Jurkat, Clone E6-1 (cell line): ENCODE results near the gene MBD3L2B. TPM values are rescaled to one million over a fixed set of nuclear protein-coding genes. Genes with fewer than 3 reads are reported as not detected.
"Not testable (repeated sequence)": the region's sequence is repeated elsewhere in the genome, so short reads cannot be mapped to it uniquely, and the experiment has no call there.

Experiments used
- DNase-seq: peaks from one replicate; pipeline ENCODE4 v3.0.0-alpha.2; 2011; ENCODE audit warnings: low read depth, low spot score
- H3K4me3 ChIP-seq: 2 replicates; pipeline ENCODE4 v1.5.1; 2011; ENCODE audit warnings: mild to moderate bottlenecking, low read length, control low read depth, moderate library complexity
- polyA plus RNA-seq: library from polyadenylated mRNA; unstranded; fragments of >200 nt; gene quantifications from one replicate; pipeline ENCODE4 v1.2.1, GENCODE V29; 2012; ENCODE audit warnings: missing spikeins; ENCODE audit not compliant: insufficient read length, insufficient read depth

Gene MBD3L2B
- not detected for polyA plus RNA-seq

DNA sequence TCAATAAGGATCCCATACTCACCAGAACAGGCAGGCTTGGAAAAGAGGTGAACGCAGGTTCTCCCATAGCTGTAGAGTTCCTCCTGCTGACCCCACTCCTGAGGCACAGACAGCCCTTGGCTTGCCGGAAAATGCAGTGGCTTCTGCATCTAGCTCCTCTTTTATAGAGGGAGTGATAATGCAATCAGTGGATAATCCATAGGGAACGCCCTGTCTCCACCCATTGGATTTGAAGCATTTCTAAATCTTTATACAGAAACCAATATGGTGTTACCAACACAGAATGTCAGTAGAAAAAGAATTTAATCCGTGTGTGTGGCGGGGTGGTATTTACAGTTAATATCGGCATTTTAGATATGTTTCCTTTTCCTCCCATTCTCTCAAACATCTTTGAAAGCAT, at the start of gene MBD3L2B:
Gene MBD3L2B, minus strand, starts transcription at position 101 of the 400 bp plus-strand sequence. Its CDS starts 34 bp downstream, at position 67.
- not testable (repeated sequence) for H3K4me3 ChIP-seq, DNase-seq

DNA sequence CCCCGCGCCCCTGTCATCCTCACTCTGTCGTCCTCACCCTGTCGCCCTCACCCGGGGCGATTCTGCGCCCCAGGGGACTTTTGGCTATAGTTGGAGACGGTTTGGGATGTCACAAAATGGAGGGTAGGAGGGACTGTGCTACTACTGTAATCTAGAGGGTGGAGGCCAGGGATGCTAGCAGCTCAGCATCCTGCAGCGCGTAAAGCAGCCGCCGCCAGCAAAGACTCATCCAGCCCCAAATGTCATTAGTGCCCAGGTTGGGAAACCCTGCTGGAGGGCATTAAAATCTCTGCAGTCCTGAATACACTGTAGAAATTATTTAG, 48.6 kb upstream of the MBD3L2B start:
- DNase-seq: no peak
- peak overlapping the region; percentile 93 for H3K4me3 ChIP-seq

- peak; percentile 96 for DNase-seq
These were observed 48.0 kb upstream of the MBD3L2B start, which contains the start of gene ZNF557 for GRCh38 chr19:7069042-7069903. Gene ZNF557 (plus strand): TSS chr19:7069703. CDS start chr19:7075075, 5,372 bp downstream.

DNA sequence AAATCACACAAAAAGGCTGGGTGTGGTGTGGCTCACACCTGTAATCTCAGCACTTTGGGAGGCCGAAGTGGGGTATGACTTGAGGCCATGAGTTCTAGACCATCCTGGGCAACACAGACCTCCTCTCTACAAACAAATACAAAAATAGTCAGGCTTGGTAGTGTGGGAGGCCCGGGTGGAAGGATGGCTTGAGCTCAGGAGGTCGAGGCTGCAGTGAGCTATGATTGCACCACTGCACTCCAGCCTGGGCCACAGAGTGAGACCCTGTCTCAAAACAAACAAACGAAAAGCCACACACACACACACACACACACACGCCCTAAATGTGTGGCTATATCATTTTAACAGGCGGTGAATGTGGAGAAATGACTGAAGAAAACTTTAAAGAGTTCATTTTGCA, 47.4 kb upstream of the MBD3L2B start:
- no peak for DNase-seq
- H3K4me3 ChIP-seq: peak overlapping the region; percentile 33

More at GRCh38 chr19:7069042-7069903, 48.0 kb upstream of the MBD3L2B start, which contains the start of gene ZNF557:
- H3K4me3 ChIP-seq: peak within 1 kb of the TSS; percentile 93

- H3K4me3 ChIP-seq: no peak overlapping the region
- no peak for DNase-seq
These were observed 46.5 kb upstream of the MBD3L2B start for GRCh38 chr19:7067716-7068115.

- not testable (repeated sequence) for H3K4me3 ChIP-seq, DNase-seq
These were observed 45.9 kb upstream of the MBD3L2B start for GRCh38 chr19:7067122-7067521.

GRCh38 chr19:7063764-7064418, 42.7 kb upstream of the MBD3L2B start:
- no peak overlapping the region for H3K4me3 ChIP-seq

GRCh38 chr19:7063339-7063738, 42.1 kb upstream of the MBD3L2B start:
- DNase-seq: no peak
- no peak overlapping the region for H3K4me3 ChIP-seq

More at GRCh38 chr19:7063764-7064418, 42.7 kb upstream of the MBD3L2B start:
- no peak for DNase-seq

DNA sequence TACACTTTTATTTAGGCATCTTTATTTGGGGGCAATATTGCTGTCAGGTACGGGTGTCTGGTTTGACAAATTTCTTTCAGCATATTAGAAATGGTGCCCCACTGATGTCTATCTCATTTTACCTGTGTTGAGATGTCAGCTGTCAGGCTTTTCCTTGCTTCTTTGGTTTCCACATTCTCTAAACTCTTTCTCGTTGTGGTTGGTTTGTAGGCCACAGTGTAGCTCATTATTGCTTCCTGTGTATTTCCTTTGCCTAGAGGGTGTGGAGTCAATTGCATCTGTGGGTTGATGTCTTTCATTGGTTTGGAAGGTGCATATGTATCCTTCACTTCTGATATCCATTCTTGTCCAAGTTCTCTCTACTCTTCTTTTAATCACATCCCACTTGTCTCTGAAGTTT, 38.7 kb upstream of the MBD3L2B start:
- not testable (repeated sequence) for DNase-seq, H3K4me3 ChIP-seq

- H3K4me3 ChIP-seq, DNase-seq: not testable (repeated sequence)
These were observed 37.3 kb upstream of the MBD3L2B start, which contains the start of gene MBD3L3 for GRCh38 chr19:7058576-7058975. Gene MBD3L3 (minus strand): TSS chr19:7058676. CDS start chr19:7058605, 71 bp downstream.

- DNase-seq, H3K4me3 ChIP-seq: not testable (repeated sequence)
These were observed 35.1 kb upstream of the MBD3L2B start for GRCh38 chr19:7056371-7056770.

GRCh38 chr19:7055679-7056078, 34.4 kb upstream of the MBD3L2B start:
- DNase-seq, H3K4me3 ChIP-seq: not testable (repeated sequence)

DNA sequence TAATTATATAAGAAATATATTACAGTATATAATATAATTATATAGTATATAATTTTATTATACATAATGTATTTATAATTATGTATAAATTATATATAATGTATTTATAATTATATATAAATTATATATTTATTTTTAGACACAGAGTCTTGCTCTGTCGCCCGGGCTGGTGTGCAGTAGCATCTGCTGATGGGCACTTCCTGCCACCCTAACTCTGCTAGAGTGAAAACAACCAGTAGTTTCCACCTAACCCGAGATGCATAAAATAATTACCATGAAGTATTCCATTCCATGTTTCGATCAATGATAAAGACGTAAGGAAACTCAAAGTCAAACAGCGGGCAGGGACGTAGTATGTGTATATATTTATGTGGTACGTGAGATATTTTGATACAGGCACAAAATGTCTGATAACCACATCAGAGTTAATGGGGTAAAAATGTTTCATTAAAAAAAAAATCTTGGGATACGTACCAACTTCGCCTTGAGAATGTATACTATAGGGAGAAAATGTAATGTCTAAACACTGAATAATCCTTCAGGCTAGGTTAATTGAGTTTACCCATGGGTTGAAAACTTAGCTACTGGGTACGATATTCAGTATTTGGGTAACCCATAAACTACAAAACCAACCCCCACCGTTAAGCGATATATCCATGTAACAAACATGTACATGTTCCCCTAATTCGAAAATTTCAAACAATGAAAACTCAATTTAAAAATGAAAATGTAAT, 33.6 kb upstream of the MBD3L2B start:
- DNase-seq, H3K4me3 ChIP-seq: not testable (repeated sequence)

DNA sequence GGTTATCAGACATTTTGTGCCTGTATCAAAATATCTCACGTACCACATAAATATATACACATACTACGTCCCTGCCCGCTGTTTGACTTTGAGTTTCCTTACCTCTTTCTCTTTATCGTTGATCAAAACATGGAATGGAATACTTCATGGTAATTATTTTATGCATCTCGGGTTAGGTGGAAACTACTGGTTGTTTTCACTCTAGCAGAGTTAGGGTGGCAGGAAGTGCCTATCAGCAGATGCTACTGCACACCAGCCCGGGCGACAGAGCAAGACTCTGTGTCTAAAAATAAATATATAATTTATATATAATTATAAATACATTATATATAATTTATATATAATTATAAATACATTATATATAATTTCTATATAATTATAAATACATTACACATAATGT, 31.7 kb upstream of the MBD3L2B start:
- not testable (repeated sequence) for H3K4me3 ChIP-seq, DNase-seq

- not testable (repeated sequence) for DNase-seq, H3K4me3 ChIP-seq
These were observed 30.2 kb upstream of the MBD3L2B start for GRCh38 chr19:7051421-7051820.

DNA sequence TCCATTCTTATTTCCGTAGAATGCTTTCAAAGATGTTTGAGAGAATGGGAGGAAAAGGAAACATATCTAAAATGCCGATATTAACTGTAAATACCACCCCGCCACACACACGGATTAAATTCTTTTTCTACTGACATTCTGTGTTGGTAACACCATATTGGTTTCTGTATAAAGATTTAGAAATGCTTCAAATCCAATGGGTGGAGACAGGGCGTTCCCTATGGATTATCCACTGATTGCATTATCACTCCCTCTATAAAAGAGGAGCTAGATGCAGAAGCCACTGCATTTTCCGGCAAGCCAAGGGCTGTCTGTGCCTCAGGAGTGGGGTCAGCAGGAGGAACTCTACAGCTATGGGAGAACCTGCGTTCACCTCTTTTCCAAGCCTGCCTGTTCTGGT, 27.8 kb upstream of the MBD3L2B start, which contains the start of gene MBD3L2:
Gene MBD3L2, plus strand, starts transcription at position 301 of the 400 bp plus-strand sequence. Its CDS starts 53 bp downstream, at position 354.
- DNase-seq, H3K4me3 ChIP-seq: not testable (repeated sequence)

DNA sequence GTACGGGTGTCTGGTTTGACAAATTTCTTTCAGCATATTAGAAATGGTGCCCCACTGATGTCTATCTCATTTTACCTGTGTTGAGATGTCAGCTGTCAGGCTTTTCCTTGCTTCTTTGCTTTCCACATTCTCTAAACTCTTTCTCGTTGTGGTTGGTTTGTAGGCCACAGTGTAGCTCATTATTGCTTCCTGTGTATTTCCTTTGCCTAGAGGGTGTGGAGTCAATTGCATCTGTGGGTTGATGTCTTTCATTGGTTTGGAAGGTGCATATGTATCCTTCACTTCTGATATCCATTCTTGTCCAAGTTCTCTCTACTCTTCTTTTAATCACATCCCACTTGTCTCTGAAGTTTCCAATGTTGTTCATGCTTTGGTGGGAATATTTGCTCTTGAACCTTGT, 20.3 kb upstream of the MBD3L2B start:
- not testable (repeated sequence) for DNase-seq, H3K4me3 ChIP-seq

DNA sequence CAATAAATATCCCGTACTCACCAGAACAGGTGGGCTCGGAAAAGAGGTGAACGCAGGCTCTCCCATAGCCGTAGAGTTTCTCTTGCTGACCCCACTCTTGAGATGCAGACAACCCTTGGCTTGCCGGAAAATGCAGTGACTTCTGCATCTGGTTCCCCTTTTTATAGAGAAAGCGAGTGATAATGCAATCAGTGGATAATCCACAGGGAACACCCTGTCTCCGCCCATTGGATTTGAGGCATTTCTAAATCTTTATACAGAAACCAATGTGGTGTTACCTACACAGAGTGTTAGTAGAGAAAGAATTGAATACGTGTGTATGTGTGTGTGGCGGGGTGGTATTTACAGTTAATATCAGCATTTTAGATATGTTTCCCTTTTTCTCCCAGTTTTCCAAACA, 18.8 kb upstream of the MBD3L2B start, which contains the start of gene MBD3L4:
Gene MBD3L4, minus strand, starts transcription at position 101 of the 400 bp plus-strand sequence. Its CDS starts 35 bp downstream, at position 66.
- H3K4me3 ChIP-seq, DNase-seq: not testable (repeated sequence)

DNA sequence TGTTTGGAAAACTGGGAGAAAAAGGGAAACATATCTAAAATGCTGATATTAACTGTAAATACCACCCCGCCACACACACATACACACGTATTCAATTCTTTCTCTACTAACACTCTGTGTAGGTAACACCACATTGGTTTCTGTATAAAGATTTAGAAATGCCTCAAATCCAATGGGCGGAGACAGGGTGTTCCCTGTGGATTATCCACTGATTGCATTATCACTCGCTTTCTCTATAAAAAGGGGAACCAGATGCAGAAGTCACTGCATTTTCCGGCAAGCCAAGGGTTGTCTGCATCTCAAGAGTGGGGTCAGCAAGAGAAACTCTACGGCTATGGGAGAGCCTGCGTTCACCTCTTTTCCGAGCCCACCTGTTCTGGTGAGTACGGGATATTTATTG, 9.0 kb upstream of the MBD3L2B start, which contains the start of gene MBD3L5:
Gene MBD3L5, plus strand, starts transcription at position 301 of the 400 bp plus-strand sequence. Its CDS starts 34 bp downstream, at position 335.
- not testable (repeated sequence) for H3K4me3 ChIP-seq, DNase-seq
